Vagina (tissue), 2 donors: ENCODE data around the gene DERL3.

ENCODE experiments used
- POLR2A ChIP-seq, 2 donors: fragments of 450-650 bp; IDR thresholded peaks; one replicate each; pipeline ENCODE4 v1.6.1; 2017; ENCODE audit warnings: antibody characterized with exemption in 2 of 2, mild to moderate bottlenecking in 2 of 2, moderate library complexity in 2 of 2
- POLR2AphosphoS5 ChIP-seq, 2 donors: sonication (generic); formaldehyde crosslinking; IDR thresholded peaks; one replicate each; pipeline ENCODE4 v1.9.0; 2017; ENCODE audit warnings: antibody characterized with exemption in 2 of 2, mild to moderate bottlenecking in 2 of 2, low read depth in 1 of 2; ENCODE audit not compliant: insufficient read depth in 1 of 2

GRCh38 chr22:23841292-23841691, 2.5 kb upstream of the DERL3 start:
- TF ChIP-seq POLR2AphosphoS5 (IDR thresholded peaks at IDR 0.05; ENCODE audit: insufficient read depth in 1 of 2, low read depth in 1 of 2) (no peak), POLR2A (IDR thresholded peaks at IDR 0.05) (no peak)
